Measurements from ENCODE around the gene ETV6.

- TF ChIP-seq CTCF (IDR thresholded peaks at IDR 0.05), result no peak
- TF ChIP-seq POLR2A (IDR thresholded peaks at IDR 0.05), result no peak
These were observed 128.0 kb downstream of the ETV6 start for GRCh38 chr12:11777451-11777850.

Measured in uterus (tissue), 2 donors.